ENCODE results near the gene OR2M2. TPM values are rescaled to one million over a fixed set of nuclear protein-coding genes. Genes with fewer than 3 reads are reported as not detected.

Gene OR2M2
- total and polyA plus RNA-seq, 2 of the 13 experiments (the other 11 are each of a cell fraction or from before 2014, with no cell fraction given): not detected

GRCh38 chr1:248196965-248197364 lies 22.3 kb downstream of the OR2M2 start, which contains the start of gene OR2M3:
Gene OR2M3, plus strand, starts transcription at chr1:248197265. Its CDS starts 5,803 bp downstream, at chr1:248203068.
- Histone ChIP-seq H3K27me3 (ENCODE audit: control insufficient read depth in 1 of 2, insufficient read depth in 2 of 2, low read length in 2 of 2) (no peaks in the 10 kb centered on the region), H3K9ac (ENCODE audit: insufficient read depth, low read depth, low read length) (no peak within 1 kb of the TSS), H3K79me2 (ENCODE audit: insufficient read depth, low read length) (no peaks in the 10 kb centered on the region), H2AFZ (ENCODE audit: low read length) (no peak within 1 kb of the TSS), H3K27ac (ENCODE audit: extremely low read length, insufficient read depth, low read length) (no peak within 1 kb of the TSS), H4K20me1 (ENCODE audit: insufficient read depth, low read length) (no peaks in the 10 kb centered on the region), H3K4me1 (ENCODE audit: insufficient read depth, low read length) (no peaks in the 10 kb centered on the region), H3K9me3 (ENCODE audit: low read length) (peaks cover 69% of the 10 kb centered on the region), H3K4me2 (ENCODE audit: low read depth, low read length) (no peak within 1 kb of the TSS), H3K36me3 (replicated peaks in 1 of 2; ENCODE audit: control insufficient read depth in 1 of 2, insufficient read depth in 2 of 2, low read length in 2 of 2) (no peaks in the 10 kb centered on the region), H3K4me3 (replicated peaks in 1 of 3; ENCODE audit: insufficient read depth in 1 of 3, low read depth in 2 of 3, low read length in 3 of 3) (no peak within 1 kb of the TSS)
- POLR2A ChIA-PET: no interaction called here
- intact Hi-C loops (cut with micrococcal nuclease; ENCODE audit: unreplicated experiment) (no loop called here), in situ Hi-C loops (cut with HindIII; ENCODE audit: extremely low pct_ligation_motif_present, low pct_unique_long_range_greater_than_20kb) (no loop called here)
- TF ChIP-seq ZFP1 (CRISPR knock-in tag; IDR thresholded peaks at IDR 0.05) (no peak), ZNF841 (CRISPR knock-in tag; IDR thresholded peaks at IDR 0.05; ENCODE audit: borderline replicate concordance) (no peak), TBX3 (IDR thresholded peaks at IDR 0.05; ENCODE audit: borderline replicate concordance) (no peak), NAIF1 (CRISPR knock-in tag; IDR thresholded peaks at IDR 0.05; ENCODE audit: borderline replicate concordance) (no peak), PITX1 (CRISPR knock-in tag; IDR thresholded peaks at IDR 0.05) (no peak), BRD4 (CRISPR knock-in tag; IDR thresholded peaks at IDR 0.05) (no peak), ZNF44 (CRISPR knock-in tag; IDR thresholded peaks at IDR 0.05) (no peak), GLMP (CRISPR knock-in tag; IDR thresholded peaks at IDR 0.05; ENCODE audit: borderline replicate concordance) (no peak), ZBTB1 (CRISPR knock-in tag; IDR thresholded peaks at IDR 0.05; ENCODE audit: borderline replicate concordance) (no peak), ATF3 (CRISPR knock-in tag; IDR thresholded peaks at IDR 0.05) (no peak), ZNF430 (CRISPR knock-in tag; IDR thresholded peaks at IDR 0.05) (no peak), PBX2 (CRISPR knock-in tag; IDR thresholded peaks at IDR 0.05) (no peak)
- DNase-seq (ENCODE audit: low spot score): no peak
- ATAC-seq: no peak
- FAIRE-seq: no peak
- CTCF ChIA-PET (ENCODE audit: low intra/inter-chr PET ratio, low total read pairs): no interaction called here
- WGBS (ENCODE audit: low lambda C conversion rate): 3% methylated on average over 4 of the region's 4 CpGs
- BruUV-seq (replicated peaks): no TSS peak

Measured in HepG2 (cell line).